Activated T-helper 1 cell treated with anti-CD3 and anti-CD28 coated beads, Interleukin-12 subunit alpha, Interleukin-12 subunit beta, Interleukin-2, Interleukin-4 antibody, amounts not matched to agents 30 ng/mL and 10 ng/mL and 1 ng/mL, durations not matched to agents 14 hours and 24 hours and 36 hours (primary cell): ENCODE data around the gene LYRM4. TPM values are rescaled to one million over a fixed set of nuclear protein-coding genes. Genes with fewer than 3 reads are reported as not detected.
"Not testable (repeated sequence)": the region's sequence is repeated elsewhere in the genome, so short reads cannot be mapped to it uniquely, and the experiment has no call there.

ENCODE experiments used
- DNase-seq: peaks from one replicate; pipeline ENCODE4 v3.0.0; 2021; ENCODE audit warnings: low spot score
- H3K27ac Mint-ChIP-seq: one replicate; pipeline ENCODE4 v1.8.0; 2021; ENCODE audit warnings: mild to moderate bottlenecking, mixed read lengths
- H3K27me3 Mint-ChIP-seq: one replicate; pipeline ENCODE4 v1.8.0; 2022; ENCODE audit warnings: mild to moderate bottlenecking, moderate library complexity, mixed read lengths; ENCODE audit not compliant: insufficient read depth
- H3K36me3 Mint-ChIP-seq: one replicate; pipeline ENCODE4 v1.8.0; 2021; ENCODE audit warnings: low read depth, mixed read lengths
- H3K4me1 Mint-ChIP-seq: one replicate; pipeline ENCODE4 v1.8.0; 2021; ENCODE audit warnings: low read depth, mixed read lengths
- H3K4me3 Mint-ChIP-seq: one replicate; pipeline ENCODE4 v1.8.0; 2021; ENCODE audit warnings: mild to moderate bottlenecking, moderate library complexity, mixed read lengths
- H3K9me3 Mint-ChIP-seq: one replicate; pipeline ENCODE4 v1.8.0; 2021; ENCODE audit warnings: mixed read lengths
- intact Hi-C: fragments of 100-400 bp; cut with micrococcal nuclease; formaldehyde crosslinking; loops from one replicate; pipeline ENCODE4 v1.15.1; 2024
- total RNA-seq: library from RNA; stranded (reverse); gene quantifications from 2 replicates; pipeline ENCODE4 v1.2.3, GENCODE V29; 2022

Gene LYRM4
- total RNA-seq, 1 donor from 2014 or later: 48.9 TPM

DNA sequence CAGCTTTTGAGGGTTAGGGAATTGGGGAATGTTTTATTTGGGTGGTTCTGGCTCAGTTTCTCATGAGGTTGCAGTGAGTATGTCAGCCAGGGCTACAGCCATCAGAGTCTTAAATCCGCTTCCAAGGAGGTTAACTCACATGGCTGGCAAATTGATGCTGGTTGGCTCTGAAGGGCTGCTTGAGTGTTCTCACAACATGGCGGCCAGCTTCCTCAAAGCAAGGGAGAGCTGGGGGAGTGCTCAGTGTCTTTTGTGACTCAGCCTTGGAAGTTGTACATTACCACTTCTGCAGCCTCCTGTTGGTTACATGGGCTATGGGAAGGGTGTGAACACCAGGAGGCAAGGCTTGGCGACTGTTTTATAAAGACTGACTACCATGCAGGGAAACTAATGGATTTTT, 193.4 kb downstream of the LYRM4 start:
- no peak for DNase-seq
- Mint-ChIP-seq H3K9me3 (no peaks in the 10 kb centered on the region), H3K27me3 (peaks cover 2% of the 10 kb centered on the region), H3K4me3 (no peak overlapping the region), H3K27ac (no peak overlapping the region), H3K36me3 (no peaks in the 10 kb centered on the region), H3K4me1 (peaks cover 5% of the 10 kb centered on the region)
- intact Hi-C loops: no loop called here

DNA sequence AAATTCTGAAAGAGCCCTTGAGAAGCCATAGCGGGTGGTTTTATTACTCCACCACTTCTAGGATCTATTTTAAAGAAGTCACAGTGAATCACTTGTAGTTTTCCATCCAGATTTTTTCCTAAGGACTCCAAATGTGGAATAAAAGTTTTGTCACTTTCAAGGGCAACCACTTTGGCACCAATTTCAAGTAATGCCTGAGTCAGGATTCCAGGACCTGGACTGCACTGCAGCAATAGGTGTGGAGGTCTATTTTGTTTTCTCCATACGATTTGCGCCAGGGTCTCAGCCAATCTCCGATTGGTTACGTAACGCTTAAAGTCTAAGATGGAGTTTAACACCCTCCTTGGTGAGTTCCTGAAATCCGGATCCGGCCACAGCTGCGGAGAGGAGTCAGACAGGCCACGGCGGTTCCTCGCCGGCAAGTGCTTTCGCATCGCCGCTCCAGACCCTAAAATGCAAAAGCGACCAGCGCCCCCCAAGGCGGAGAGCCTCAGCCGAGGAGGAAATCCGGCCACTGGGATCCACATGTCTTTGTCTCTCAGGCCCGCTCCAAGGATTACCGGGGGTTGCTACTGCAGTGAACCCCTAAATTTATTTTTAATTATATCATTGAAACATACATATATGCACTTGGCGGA, 194.2 kb downstream of the LYRM4 start:
- Mint-ChIP-seq H3K36me3 (no peaks in the 10 kb centered on the region), H3K27ac (no peak overlapping the region), H3K27me3 (peaks cover 2% of the 10 kb centered on the region), H3K4me3 (no peak overlapping the region), H3K9me3 (no peaks in the 10 kb centered on the region), H3K4me1 (no peaks in the 10 kb centered on the region)
- no peak for DNase-seq
- intact Hi-C loops: no loop called here

DNA sequence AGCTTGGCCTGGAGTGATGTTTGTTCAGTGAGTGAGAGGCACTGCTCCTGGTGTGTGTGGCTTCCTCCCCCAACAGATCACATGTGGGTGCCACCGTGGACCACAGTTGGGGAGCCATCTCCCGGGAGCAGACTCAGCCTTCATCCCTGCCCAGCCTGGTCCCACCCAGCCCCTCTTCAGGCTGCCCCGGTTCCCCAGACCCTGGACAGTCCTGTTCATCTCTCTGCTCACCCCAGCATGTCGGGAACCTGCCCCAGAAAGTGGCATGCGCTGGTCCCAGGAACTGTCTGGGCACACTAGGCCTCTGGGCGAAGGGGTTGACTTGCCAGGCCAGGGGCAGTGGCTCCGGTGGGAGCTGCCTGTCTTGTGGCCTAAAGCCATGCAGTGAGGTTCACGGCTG, 197.1 kb downstream of the LYRM4 start:
- H3K27me3 Mint-ChIP-seq: peaks cover 2% of the 10 kb centered on the region
- H3K9me3 Mint-ChIP-seq: no peaks in the 10 kb centered on the region
- no peaks in the 10 kb centered on the region for H3K4me1 Mint-ChIP-seq
- intact Hi-C loops: no loop called here
- no peak overlapping the region for H3K4me3 Mint-ChIP-seq
- no peaks in the 10 kb centered on the region for H3K36me3 Mint-ChIP-seq
- H3K27ac Mint-ChIP-seq: no peak overlapping the region
- DNase-seq: no peak

DNA sequence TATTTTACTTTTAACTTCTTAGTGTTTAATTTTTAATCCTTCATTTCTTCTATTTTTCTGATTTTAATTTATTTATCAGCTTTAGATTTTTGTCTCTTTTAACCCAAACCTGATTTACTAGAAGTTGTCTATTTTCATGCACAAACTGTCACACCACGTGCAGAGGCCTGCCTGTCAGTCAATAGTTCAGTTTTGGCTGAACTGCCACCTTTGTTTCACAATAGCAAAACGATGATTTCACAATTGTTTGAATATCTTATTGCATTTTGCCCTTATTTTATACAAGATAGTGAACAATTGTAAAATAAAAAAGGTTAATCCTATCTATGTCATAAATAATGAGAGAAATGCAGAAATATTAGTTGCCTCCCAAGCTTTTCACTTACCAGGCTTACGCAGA, 199.6 kb downstream of the LYRM4 start:
- Mint-ChIP-seq H3K36me3 (no peaks in the 10 kb centered on the region), H3K27me3 (peaks cover 2% of the 10 kb centered on the region)
- intact Hi-C loops: no loop called here

DNA sequence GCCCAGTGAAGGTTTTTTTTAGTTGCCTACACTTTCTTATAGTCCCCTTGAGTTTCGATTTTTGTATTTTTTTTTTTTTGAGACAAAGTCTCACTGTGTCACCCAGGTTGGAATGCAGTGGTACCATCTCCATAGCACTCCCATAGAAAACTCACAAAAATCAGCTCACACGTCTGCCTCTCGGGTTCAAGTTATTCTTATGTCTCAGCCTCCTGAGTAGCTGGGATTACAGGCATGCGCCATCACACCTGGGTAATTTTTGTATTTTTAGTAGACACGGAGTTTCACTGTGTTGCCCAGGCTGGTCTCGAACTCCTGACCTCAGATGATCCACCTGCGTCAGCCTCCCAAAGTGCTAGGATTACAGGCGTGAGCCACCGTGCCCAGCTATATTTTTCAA, 200.3 kb downstream of the LYRM4 start:
- intact Hi-C loops, H3K36me3 Mint-ChIP-seq, H3K27me3 Mint-ChIP-seq, H3K4me1 Mint-ChIP-seq, H3K4me3 Mint-ChIP-seq, DNase-seq, H3K27ac Mint-ChIP-seq, H3K9me3 Mint-ChIP-seq: not testable (repeated sequence)

More for the DNA sequence above, 199.6 kb downstream of the LYRM4 start:
- Mint-ChIP-seq H3K27ac (no peak overlapping the region), H3K9me3 (no peaks in the 10 kb centered on the region), H3K4me3 (no peak overlapping the region), H3K4me1 (no peaks in the 10 kb centered on the region)
- no peak for DNase-seq

DNA sequence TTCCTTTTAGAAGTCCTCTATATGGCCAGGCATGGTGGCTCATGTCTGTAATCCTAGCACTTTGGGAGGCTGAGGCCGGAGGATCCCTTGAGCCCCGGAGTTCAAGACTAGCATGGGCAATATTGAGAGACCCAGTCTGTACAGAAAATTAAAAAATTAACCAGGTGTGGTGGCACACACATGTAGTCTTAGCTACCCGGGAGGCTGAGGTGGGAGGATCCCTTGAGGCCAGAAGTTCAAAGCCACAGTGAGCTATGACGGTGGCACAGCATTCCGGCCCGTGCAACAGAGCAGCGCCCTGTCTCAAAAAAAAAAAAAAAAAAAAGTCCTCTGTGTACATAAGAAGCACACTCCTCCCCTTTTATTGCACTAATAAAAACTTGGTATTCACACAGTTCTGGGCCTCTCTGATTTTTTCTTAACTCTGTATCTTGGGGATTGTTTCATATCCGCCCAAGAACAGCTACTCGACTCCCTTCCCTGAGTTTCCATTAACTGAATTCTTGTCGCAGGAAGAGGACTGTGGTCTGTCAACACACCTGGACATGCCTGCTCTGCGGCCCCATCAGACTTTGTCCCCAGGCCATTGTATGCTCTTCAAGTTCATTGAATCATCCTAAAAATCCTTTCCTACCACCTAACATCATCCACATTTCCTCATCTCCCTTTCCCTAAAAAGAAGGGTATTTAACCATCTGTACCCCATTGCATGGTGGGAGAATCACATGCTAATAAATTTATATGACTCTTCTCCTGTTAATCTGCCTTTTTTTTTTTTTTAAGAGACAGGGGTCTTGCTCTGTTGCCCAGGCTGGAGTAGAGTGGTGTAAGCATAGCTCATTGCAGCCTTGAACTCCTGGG, 201.5 kb downstream of the LYRM4 start:
- no peak overlapping the region for H3K4me3 Mint-ChIP-seq
- no peaks in the 10 kb centered on the region for H3K9me3 Mint-ChIP-seq
- no peaks in the 10 kb centered on the region for H3K4me1 Mint-ChIP-seq
- H3K36me3 Mint-ChIP-seq: no peaks in the 10 kb centered on the region
- peaks cover 2% of the 10 kb centered on the region for H3K27me3 Mint-ChIP-seq
- intact Hi-C loops: no loop called here
- DNase-seq: no peak
- H3K27ac Mint-ChIP-seq: no peak overlapping the region

Other genes with a start within 250 kb of the LYRM4 start
- gene PPP1R3G, start 175.6 kb downstream of the LYRM4 start, total RNA-seq: not detected in 2 replicates
- gene FARS2, start 563 bp upstream of the LYRM4 start, total RNA-seq: 20.8 and 23.8 TPM in 2 replicates